H1 (cell line): ENCODE results near the gene SMARCAL1. TPM values are rescaled to one million over a fixed set of nuclear protein-coding genes. Genes with fewer than 3 reads are reported as not detected.

ENCODE experiments used
- CTCF ChIA-PET: fragments of 300-600 bp; sonication (Branson Sonifier 250); formaldehyde crosslinking; loops from one replicate; lab custom pipeline; 2021; ENCODE audit not compliant: partially characterized antibody; lab: Charles Lee
- POLR2A ChIA-PET: fragments of 300-600 bp; sonication (Branson Sonifier 250); formaldehyde crosslinking; loops from one replicate; lab custom pipeline; 2021; ENCODE audit warnings: inconsistent platforms; ENCODE audit not compliant: partially characterized antibody; lab: Charles Lee
- DNase-seq, 2 experiments: peaks; one replicate each; pipeline versions ENCODE4 v3.0.0 to v3.0.0-alpha.2; 2010 to 2022; ENCODE audit warnings: low spot score in 2 of 2, low read depth in 1 of 2, mixed read lengths in 1 of 2
- FAIRE-seq: peaks from 2 replicates; lab custom pipeline; 2011; peaks lifted over from hg19 to GRCh38; lab: Jason Lieb, UNC
- H2AFZ ChIP-seq: 2 replicates; pipeline ENCODE4 v1.8.1; 2012; ENCODE audit warnings: low read length, inconsistent platforms
- H2AK5ac ChIP-seq: 2 replicates; pipeline ENCODE4 v1.6.1; 2013; ENCODE audit warnings: low read depth, low read length
- H2BK120ac ChIP-seq: replicated peaks from 2 replicates; pipeline ENCODE3; 2013; ENCODE audit warnings: low read depth, low read length, inconsistent platforms
- H2BK12ac ChIP-seq: 2 replicates; pipeline ENCODE4 v1.6.1; 2013; ENCODE audit warnings: low read depth, low read length
- H2BK15ac ChIP-seq: 2 replicates; pipeline ENCODE4 v1.6.1; 2013; ENCODE audit warnings: low read length
- H2BK20ac ChIP-seq: 2 replicates; pipeline ENCODE4 v1.6.1; 2013; ENCODE audit warnings: low read length
- H2BK5ac ChIP-seq: 2 replicates; pipeline ENCODE4 v1.6.1; 2013; ENCODE audit warnings: low read depth, low read length
- H3K14ac ChIP-seq: 2 replicates; pipeline ENCODE4 v1.6.1; 2013; ENCODE audit warnings: inconsistent platforms; ENCODE audit not compliant: insufficient read length
- H3K18ac ChIP-seq: 2 replicates; pipeline ENCODE4 v1.6.1; 2013; ENCODE audit warnings: low read length; ENCODE audit errors: extremely low read depth
- H3K23ac ChIP-seq: 2 replicates; pipeline ENCODE4 v1.6.1; 2013; ENCODE audit warnings: inconsistent platforms; ENCODE audit not compliant: insufficient read length
- H3K23me2 ChIP-seq: 2 replicates; pipeline ENCODE4 v1.6.1; 2013; ENCODE audit warnings: low read depth, low read length
- H3K27ac ChIP-seq: 2 replicates; pipeline ENCODE4 v1.6.1; 2011; ENCODE audit warnings: low read depth, low read length, inconsistent platforms
- H3K27me3 ChIP-seq, 4 experiments: replicated peaks in 1 of 4; 1 replicate in 1 of 4; 2 replicates in 3 of 4; pipeline versions ENCODE4 v1.6.1 to v1.8.1; 2011 to 2013; ENCODE audit warnings: low read length in 3 of 4, mild to moderate bottlenecking in 3 of 4, inconsistent platforms in 2 of 4, mixed read lengths in 2 of 4, moderate library complexity in 1 of 4; ENCODE audit not compliant: control insufficient read depth in 3 of 4, insufficient read depth in 3 of 4; ENCODE audit errors: extremely low read depth in 1 of 4
- H3K36me3 ChIP-seq, 4 experiments: 2 replicates each; pipeline versions ENCODE4 v1.6.1 to v1.8.1; 2011 to 2013; ENCODE audit warnings: mild to moderate bottlenecking in 4 of 4, low read length in 3 of 4, moderate library complexity in 2 of 4, control low read depth in 1 of 4, inconsistent platforms in 1 of 4; ENCODE audit not compliant: insufficient read depth in 4 of 4, control insufficient read depth in 2 of 4
- H3K4ac ChIP-seq: replicated peaks from 2 replicates; pipeline ENCODE3; 2013; ENCODE audit warnings: low read length, low read depth, mixed read lengths, inconsistent platforms; ENCODE audit not compliant: insufficient read length
- H3K4me1 ChIP-seq, 4 experiments: replicated peaks in 1 of 4; 1 replicate in 1 of 4; 2 replicates in 3 of 4; pipeline versions ENCODE4 v1.6.1 to v1.8.1; 2011 to 2013; ENCODE audit warnings: low read length in 3 of 4, inconsistent platforms in 2 of 4, mixed read lengths in 1 of 4; ENCODE audit not compliant: insufficient read depth in 4 of 4, control insufficient read depth in 3 of 4
- H3K4me2 ChIP-seq, 2 experiments: 2 replicates each; pipeline versions ENCODE4 v1.6.1 to v1.8.1; 2011 to 2013; ENCODE audit warnings: low read depth in 2 of 2, low read length in 2 of 2, control low read depth in 1 of 2, inconsistent platforms in 1 of 2, mild to moderate bottlenecking in 1 of 2; ENCODE audit not compliant: insufficient read depth in 1 of 2
- H3K4me3 ChIP-seq, 4 experiments: fragments of 200-600, 300-600 bp in 1 of 4; sonication (generic), shearing (Covaris generic), sonication (Bioruptor Twin) in 1 of 4; 2 replicates each; pipeline versions ENCODE4 v1.5.1 to v1.8.1; 2011 to 2016; ENCODE audit warnings: low read length in 4 of 4, low read depth in 3 of 4, control low read depth in 2 of 4, inconsistent platforms in 2 of 4, mild to moderate bottlenecking in 2 of 4, mixed read lengths in 1 of 4, moderate library complexity in 1 of 4; ENCODE audit not compliant: insufficient read depth in 2 of 4; ENCODE audit errors: extremely low read depth in 1 of 4
- H3K56ac ChIP-seq: replicated peaks from 2 replicates; pipeline ENCODE3; 2013; ENCODE audit warnings: low read depth, mild to moderate bottlenecking, mixed read lengths, low read length, inconsistent platforms; ENCODE audit not compliant: insufficient read length
- H3K79me1 ChIP-seq: 2 replicates; pipeline ENCODE4 v1.6.1; 2013; ENCODE audit warnings: low read depth, low read length, control low read depth
- H3K79me2 ChIP-seq, 2 experiments: 2 replicates each; pipeline versions ENCODE4 v1.6.1 to v1.8.1; 2012 to 2013; ENCODE audit warnings: low read length in 2 of 2, mild to moderate bottlenecking in 2 of 2, inconsistent platforms in 1 of 2; ENCODE audit not compliant: insufficient read depth in 2 of 2, control insufficient read depth in 1 of 2
- H3K9ac ChIP-seq, 4 experiments: replicated peaks in 1 of 4; 1 replicate in 1 of 4; 2 replicates in 3 of 4; pipeline versions ENCODE4 v1.6.1 to v1.8.1; 2011 to 2013; ENCODE audit warnings: low read depth in 3 of 4, low read length in 3 of 4, control low read depth in 2 of 4, mild to moderate bottlenecking in 2 of 4, moderate library complexity in 2 of 4, inconsistent platforms in 1 of 4; ENCODE audit errors: extremely low read depth in 1 of 4
- H3K9me3 ChIP-seq, 2 experiments: 2 replicates each; pipeline versions ENCODE4 v1.6.1 to v1.8.1; 2012 to 2013; ENCODE audit warnings: mild to moderate bottlenecking in 2 of 2, moderate library complexity in 2 of 2, control low read depth in 1 of 2, inconsistent platforms in 1 of 2, low read depth in 1 of 2, low read length in 1 of 2, mixed read lengths in 1 of 2; ENCODE audit not compliant: insufficient read depth in 2 of 2
- H4K20me1 ChIP-seq, 2 experiments: replicated peaks in 1 of 2; 2 replicates each; pipeline versions ENCODE3 to v1.8.1; 2011 to 2013; ENCODE audit warnings: inconsistent platforms in 2 of 2, low read length in 2 of 2, mild to moderate bottlenecking in 1 of 2; ENCODE audit not compliant: insufficient read depth in 2 of 2, control insufficient read depth in 1 of 2
- H4K5ac ChIP-seq: 2 replicates; pipeline ENCODE4 v1.6.1; 2013; ENCODE audit warnings: low read length, low read depth, mixed read lengths, inconsistent platforms; ENCODE audit not compliant: insufficient read length
- H4K8ac ChIP-seq: 2 replicates; pipeline ENCODE4 v1.8.0; 2013; ENCODE audit warnings: mild to moderate bottlenecking, moderate library complexity, low read length, inconsistent platforms; ENCODE audit not compliant: insufficient read depth; ENCODE audit errors: extremely low read depth
- H4K91ac ChIP-seq: replicated peaks from 2 replicates; pipeline ENCODE3; 2013; ENCODE audit warnings: low read length, mixed read lengths, inconsistent platforms; ENCODE audit not compliant: insufficient read length
- BACH1 ChIP-seq: IDR thresholded peaks from 2 replicates; pipeline ENCODE4 v1.6.1; 2012; ENCODE audit warnings: low read length, improper control_type of control experiment
- CBX8 ChIP-seq: fragments of 300-800, 300-1000 bp; sonication (generic); IDR thresholded peaks from 2 replicates; pipeline ENCODE4 v1.7.1; 2016; ENCODE audit warnings: low read depth, low read length, borderline replicate concordance
- CHD1 ChIP-seq: IDR thresholded peaks from 2 replicates; pipeline ENCODE4 v1.6.1; 2012; ENCODE audit warnings: low read depth, low read length, improper control_type of control experiment
- CHD2 ChIP-seq: IDR thresholded peaks from 2 replicates; pipeline ENCODE4 v1.6.1; 2012; ENCODE audit warnings: low read length, improper control_type of control experiment
- GABPA ChIP-seq: IDR thresholded peaks from 2 replicates; pipeline ENCODE4 v1.6.1; 2011; ENCODE audit warnings: mild to moderate bottlenecking, low read length, moderate library complexity, borderline replicate concordance; ENCODE audit not compliant: insufficient read depth
- GTF2F1 ChIP-seq: IDR thresholded peaks from 2 replicates; pipeline ENCODE4 v1.6.1; 2012; ENCODE audit warnings: low read depth, low read length, improper control_type of control experiment, borderline replicate concordance
- JUND ChIP-seq: IDR thresholded peaks from 2 replicates; pipeline ENCODE4 v1.6.1; 2011; ENCODE audit warnings: mild to moderate bottlenecking, improper control_type of control experiment, low read length
- KDM4A ChIP-seq: IDR thresholded peaks from one replicate; pipeline ENCODE4 v1.7.1; 2012; ENCODE audit warnings: low read depth, mild to moderate bottlenecking, moderate library complexity, low read length, inconsistent platforms; ENCODE audit not compliant: severe bottlenecking
- POLR2AphosphoS5 ChIP-seq: IDR thresholded peaks from 2 replicates; pipeline ENCODE4 v1.6.1; 2011; ENCODE audit warnings: low read depth, low read length
- RBBP5 ChIP-seq: IDR thresholded peaks from 2 replicates; pipeline ENCODE4 v1.7.1; 2012; ENCODE audit warnings: low read depth, mild to moderate bottlenecking, inconsistent platforms, low read length, moderate library complexity, borderline replicate concordance
- RFX5 ChIP-seq: IDR thresholded peaks from 2 replicates; pipeline ENCODE4 v1.6.1; 2011; ENCODE audit warnings: low read depth, low read length, improper control_type of control experiment, borderline replicate concordance
- SUZ12 ChIP-seq: fragments of 200-600 bp; sonication (generic); IDR thresholded peaks from 2 replicates; pipeline ENCODE4 v1.6.1; 2012; ENCODE audit warnings: mild to moderate bottlenecking, inconsistent platforms, low read length, moderate library complexity, mixed read lengths
- TAF1 ChIP-seq: IDR thresholded peaks from 2 replicates; pipeline ENCODE4 v1.6.1; 2011; ENCODE audit warnings: mild to moderate bottlenecking, low read depth, low read length
- ZNF274 ChIP-seq: IDR thresholded peaks from 2 replicates; pipeline ENCODE4 v1.7.0; 2012; ENCODE audit warnings: low read length, borderline replicate concordance; ENCODE audit errors: extremely low read depth
- polyA plus RNA-seq, 7 experiments: library from polyadenylated mRNA; depleted of rRNA in 3 of 7; stranded (reverse) in 5 of 7; unstranded in 2 of 7; fragments of >200 nt in 5 of 7; fragments of 200-250 nt in 2 of 7; gene quantifications; 1 replicate in 5 of 7; 2 replicates in 1 of 7; 4 replicates in 1 of 7; pipeline versions ENCODE4 v1.2.1 to v1.2.3, GENCODE V29; 2011 to 2013; ENCODE audit warnings: missing spikeins in 2 of 7, mixed read lengths in 2 of 7
- total RNA-seq: library from RNA; stranded (reverse); fragmentation: NEBNext Ultra II Directional; extraction: Animal tissue kit (Norgen Biotek cat#: 25700); gene quantifications from 2 replicates; pipeline ENCODE4 v1.2.1, GENCODE V29; 2021
- TF ChIP-seq, protein P1 (sequence below): IDR thresholded peaks from 2 replicates; pipeline ENCODE4 v1.6.1; 2012; ENCODE audit warnings: inconsistent platforms

SMARCAL1 gene
- total and polyA plus RNA-seq, 2 of the 8 experiments (the other 6 are each of a cell fraction or from before 2014, with no cell fraction given): 17.6 to 17.9 TPM

GRCh38 chr2:216450346-216450745, 38.1 kb downstream of the SMARCAL1 start:
- TF ChIP-seq, protein P1, sequence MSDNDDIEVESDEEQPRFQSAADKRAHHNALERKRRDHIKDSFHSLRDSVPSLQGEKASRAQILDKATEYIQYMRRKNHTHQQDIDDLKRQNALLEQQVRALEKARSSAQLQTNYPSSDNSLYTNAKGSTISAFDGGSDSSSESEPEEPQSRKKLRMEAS: no peak
- TF ChIP-seq KDM4A: no peak
- TF ChIP-seq CBX8: no peak
- TF ChIP-seq GABPA: no peak
- TF ChIP-seq RBBP5: no peak
- TF ChIP-seq SUZ12: no peak
- TF ChIP-seq POLR2AphosphoS5: no peak
- no peak for TF ChIP-seq CHD1
- no peak for TF ChIP-seq JUND
- no peak for TF ChIP-seq CHD2
- no peak for TF ChIP-seq RFX5
- TF ChIP-seq GTF2F1: no peak
- TF ChIP-seq BACH1: no peak
- no peak for TF ChIP-seq ZNF274
- no peak for TF ChIP-seq TAF1
- TF ChIP-seq, all 59 proteins: peak for 0
- H4K5ac ChIP-seq: no peak overlapping the region

More at GRCh38 chr2:216450346-216450745, 38.1 kb downstream of the SMARCAL1 start:
- FAIRE-seq: no peak
- Histone ChIP-seq H3K18ac (no peak overlapping the region), H3K27ac (no peak overlapping the region), H3K27me3 (no peaks in the 10 kb centered on the region), H4K91ac (no peak overlapping the region), H3K9ac (no peak overlapping the region), H2BK12ac (no peak overlapping the region), H4K8ac (no peak overlapping the region), H3K4me1 (peaks cover 0 to 2% (median under 1%) of the 10 kb centered on the region in 4 experiments; a peak in 2 of 7 replicates), H3K23ac (no peak overlapping the region), H3K4me2 (no peak overlapping the region), H3K56ac (no peak overlapping the region), H3K23me2 (no peaks in the 10 kb centered on the region), H4K20me1 (no peaks in the 10 kb centered on the region), H2AFZ (no peak overlapping the region), H3K79me2 (no peaks in the 10 kb centered on the region), H2BK5ac (no peak overlapping the region), H2BK120ac (no peak overlapping the region), H3K9me3 (peaks cover 18 to 21% of the 10 kb centered on the region in 2 experiments), H2BK15ac (no peak overlapping the region), H3K4ac (no peak overlapping the region), H3K79me1 (no peaks in the 10 kb centered on the region), H3K14ac (no peak overlapping the region), H3K36me3 (peaks cover 3 to 65% (median 28%) of the 10 kb centered on the region in 4 experiments; a peak in 6 of 8 replicates), H3K4me3 (no peak overlapping the region), H2BK20ac (no peak overlapping the region), H2AK5ac (no peak overlapping the region)
- ChIA-PET POLR2A (interaction anchor here (0.9 to 1.9 kb wide), 3 partner anchors 13 to 54 kb away, joined by 3 to 5 read pairs (median 3); partner anchors contain the start of gene RPL37A), CTCF (no interaction called here)
- DNase-seq: no peak
